HG02938 (cell line): ENCODE results near the gene ANKRD53.
"Not testable (repeated sequence)": the region's sequence is repeated elsewhere in the genome, so short reads cannot be mapped to it uniquely, and the experiment has no call there.

Source experiments
- ATAC-seq: cut with Tn5 transposase; IDR thresholded peaks from one replicate; pipeline ENCODE4 v1.9.1; 2021; ENCODE audit warnings: mild to moderate bottlenecking, moderate library complexity; ENCODE audit not compliant: unreplicated experiment

ANKRD53 gene

GRCh38 chr2:71005271-71006202 is 27.1 kb downstream of the ANKRD53 start:
- no peak for ATAC-seq

- no peak for ATAC-seq
Measured at GRCh38 chr2:71006323-71006722, 27.9 kb downstream of the ANKRD53 start.

GRCh38 chr2:71006955-71007799 is 28.7 kb downstream of the ANKRD53 start:
- no peak for ATAC-seq

GRCh38 chr2:71008342-71008741 is 29.9 kb downstream of the ANKRD53 start:
- ATAC-seq = no peak

GRCh38 chr2:71011786-71012185 is 33.4 kb downstream of the ANKRD53 start:
- ATAC-seq = not testable (repeated sequence)

- ATAC-seq = no peak
Measured at GRCh38 chr2:71018625-71019024, 40.2 kb downstream of the ANKRD53 start.

GRCh38 chr2:71019989-71020388 is 41.6 kb downstream of the ANKRD53 start:
- not testable (repeated sequence) for ATAC-seq

GRCh38 chr2:71021394-71021793 is 43.0 kb downstream of the ANKRD53 start:
- not testable (repeated sequence) for ATAC-seq

- not testable (repeated sequence) for ATAC-seq
Measured at GRCh38 chr2:71023553-71024243, 45.3 kb downstream of the ANKRD53 start.
